ENCODE data around the gene ALDH2. TPM values are rescaled to one million over a fixed set of nuclear protein-coding genes. Genes with fewer than 3 reads are reported as not detected.
A peak's percentile ranks its signal among the peaks of the same experiment; 100 is the strongest.

Gene ALDH2
- polyA plus RNA-seq, 1 of the 3 experiments (the other 2 are of a cell fraction) = 67.5 TPM

DNA sequence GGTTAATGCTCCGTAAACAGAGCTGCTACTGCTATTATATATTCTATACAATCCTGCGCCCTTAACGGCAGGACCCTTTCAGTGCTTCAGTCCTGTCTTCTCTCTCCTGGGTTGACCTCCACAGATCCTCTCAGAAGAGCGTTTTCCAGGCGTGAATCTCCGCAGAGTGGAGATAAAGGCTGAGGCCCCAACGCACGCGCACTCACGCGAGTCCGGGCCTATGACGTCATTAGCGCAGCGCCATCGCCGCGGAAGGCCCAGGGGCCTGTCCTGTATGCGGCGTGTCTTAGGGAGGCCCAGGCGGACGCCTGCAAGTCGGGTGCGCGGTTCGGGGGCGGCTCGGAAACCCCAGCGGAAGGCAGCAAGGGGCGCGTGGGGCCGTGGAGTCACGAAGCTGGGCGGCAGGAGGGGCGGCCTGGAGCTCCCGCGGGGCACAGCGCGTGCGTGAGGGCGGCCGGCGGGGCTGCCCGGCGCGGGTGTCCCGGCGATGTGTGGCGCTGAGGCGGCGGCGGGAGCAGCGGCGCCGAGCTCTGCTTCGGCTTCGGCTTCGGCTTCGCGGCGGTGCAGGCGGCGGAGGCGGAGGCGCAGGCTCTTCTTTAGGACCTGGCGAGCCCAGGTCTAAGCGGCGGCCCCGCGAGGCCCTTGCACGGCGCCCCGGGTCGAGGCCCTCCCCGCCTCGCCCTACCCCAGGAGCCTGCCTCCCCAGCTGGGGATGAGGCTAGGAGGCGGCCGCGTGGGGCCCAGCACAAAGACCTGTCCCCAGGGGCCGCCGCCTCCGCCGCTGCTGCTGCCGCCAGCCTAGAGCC lies 75.2 kb downstream of the ALDH2 start, which contains the start of gene MAPKAPK5 (continued):
- TF ChIP-seq CTCF (IDR thresholded peaks at IDR 0.05) (no peak), SIN3A (IDR thresholded peaks at IDR 0.05; ENCODE audit: borderline replicate concordance, low read depth, low read length) (peak; percentile 19; the same call in 1 of the 2 replicates), TAF1 (IDR thresholded peaks at IDR 0.05; ENCODE audit: borderline replicate concordance, low read depth, low read length) (peak; percentile 75; the same call in 1 of the 2 replicates), CHD2 (IDR thresholded peaks at IDR 0.05; ENCODE audit: low read length, partially characterized antibody) (peak; percentile 98), TEAD4 (IDR thresholded peaks at IDR 0.05; ENCODE audit: borderline replicate concordance, insufficient read depth) (no peak)
- TF ChIP-seq, protein P1, sequence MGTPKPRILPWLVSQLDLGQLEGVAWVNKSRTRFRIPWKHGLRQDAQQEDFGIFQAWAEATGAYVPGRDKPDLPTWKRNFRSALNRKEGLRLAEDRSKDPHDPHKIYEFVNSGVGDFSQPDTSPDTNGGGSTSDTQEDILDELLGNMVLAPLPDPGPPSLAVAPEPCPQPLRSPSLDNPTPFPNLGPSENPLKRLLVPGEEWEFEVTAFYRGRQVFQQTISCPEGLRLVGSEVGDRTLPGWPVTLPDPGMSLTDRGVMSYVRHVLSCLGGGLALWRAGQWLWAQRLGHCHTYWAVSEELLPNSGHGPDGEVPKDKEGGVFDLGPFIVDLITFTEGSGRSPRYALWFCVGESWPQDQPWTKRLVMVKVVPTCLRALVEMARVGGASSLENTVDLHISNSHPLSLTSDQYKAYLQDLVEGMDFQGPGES (IDR thresholded peaks at IDR 0.05; ENCODE audit: low read depth, low read length) = no peak
- TF ChIP-seq, protein P2, sequence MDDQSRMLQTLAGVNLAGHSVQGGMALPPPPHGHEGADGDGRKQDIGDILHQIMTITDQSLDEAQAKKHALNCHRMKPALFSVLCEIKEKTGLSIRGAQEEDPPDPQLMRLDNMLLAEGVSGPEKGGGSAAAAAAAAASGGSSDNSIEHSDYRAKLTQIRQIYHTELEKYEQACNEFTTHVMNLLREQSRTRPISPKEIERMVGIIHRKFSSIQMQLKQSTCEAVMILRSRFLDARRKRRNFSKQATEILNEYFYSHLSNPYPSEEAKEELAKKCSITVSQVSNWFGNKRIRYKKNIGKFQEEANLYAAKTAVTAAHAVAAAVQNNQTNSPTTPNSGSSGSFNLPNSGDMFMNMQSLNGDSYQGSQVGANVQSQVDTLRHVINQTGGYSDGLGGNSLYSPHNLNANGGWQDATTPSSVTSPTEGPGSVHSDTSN (IDR thresholded peaks at IDR 0.05) = no peak

- H3K4me2 ChIP-seq = peak overlapping the region; percentile 79
- no peaks in the 10 kb centered on the region for H3K9me3 ChIP-seq
- H3K27ac ChIP-seq (ENCODE audit: low read depth in 2 of 2, low read length in 1 of 2) = peak overlapping the region; percentile 84 to 89
- POLR2A ChIA-PET = interaction anchor here (1.0 kb wide), 1 partner anchor 23 kb away, joined by 3 read pairs; no protein-coding TSS in a partner anchor
- H4K20me1 ChIP-seq (ENCODE audit: insufficient read depth) = no peaks in the 10 kb centered on the region
- H3F3A ChIP-seq (replicated peaks; ENCODE audit: insufficient read depth) = peaks cover 9% of the 10 kb centered on the region
- H3K4me3 ChIP-seq (ENCODE audit: low read depth in 2 of 2, low read length in 1 of 2) = peak overlapping the region; percentile 77 to 82
- H3K36me3 ChIP-seq (replicated peaks in 1 of 2; ENCODE audit: control insufficient read depth in 1 of 2, insufficient read depth in 2 of 2, low read length in 1 of 2) = peaks cover 11 to 18% of the 10 kb centered on the region in 2 experiments
- H3K9me2 ChIP-seq = no peaks in the 10 kb centered on the region
- TF ChIP-seq EZH2phosphoT487 (IDR thresholded peaks at IDR 0.05; ENCODE audit: borderline replicate concordance, low read depth) (no peak), ELF1 (IDR thresholded peaks at IDR 0.05) (no peak)
- TF ChIP-seq, protein P3, sequence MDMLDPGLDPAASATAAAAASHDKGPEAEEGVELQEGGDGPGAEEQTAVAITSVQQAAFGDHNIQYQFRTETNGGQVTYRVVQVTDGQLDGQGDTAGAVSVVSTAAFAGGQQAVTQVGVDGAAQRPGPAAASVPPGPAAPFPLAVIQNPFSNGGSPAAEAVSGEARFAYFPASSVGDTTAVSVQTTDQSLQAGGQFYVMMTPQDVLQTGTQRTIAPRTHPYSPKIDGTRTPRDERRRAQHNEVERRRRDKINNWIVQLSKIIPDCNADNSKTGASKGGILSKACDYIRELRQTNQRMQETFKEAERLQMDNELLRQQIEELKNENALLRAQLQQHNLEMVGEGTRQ (IDR thresholded peaks at IDR 0.05; ENCODE audit: borderline replicate concordance, low read depth, low read length) = no peak
- peaks cover 12 to 15% of the 10 kb centered on the region in 2 experiments; a peak in 2 of 4 replicates for H3K4me1 ChIP-seq (ENCODE audit: control insufficient read depth in 1 of 2, insufficient read depth in 2 of 2, low read depth in 1 of 2, low read length in 1 of 2)
- CTCF ChIA-PET = interaction anchor here (0.9 to 2.6 kb wide), 3 partner anchors 30 to 544 kb away, joined by 4 to 13 read pairs (median 4); no protein-coding TSS in a partner anchor
- no peaks in the 10 kb centered on the region for H3K27me3 ChIP-seq (ENCODE audit: insufficient read depth)
- H3K79me2 ChIP-seq (ENCODE audit: insufficient read depth) = peaks cover 79% of the 10 kb centered on the region
- H2AFZ ChIP-seq (ENCODE audit: low read depth) = peak overlapping the region; percentile 51
- peak overlapping the region; percentile 93 for H3K9ac ChIP-seq
- WGBS (ENCODE audit: low lambda C conversion rate) = 7% methylated on average over 11 of the region's 44 CpGs
- no peak for DNase-seq
Observed at GRCh38 chr12:111842556-111843396, 76.0 kb downstream of the ALDH2 start.
